ENCODE measurements around the gene HS3ST2.
"Not testable (repeated sequence)": the region's sequence is repeated elsewhere in the genome, so short reads cannot be mapped to it uniquely, and the experiment has no call there.

HS3ST2 gene

GRCh38 chr16:22879466-22879865, 65.5 kb downstream of the HS3ST2 start:
- no peak for DNase-seq

- DNase-seq, result no peak
Measured at GRCh38 chr16:22882981-22883380, 69.0 kb downstream of the HS3ST2 start.

DNA sequence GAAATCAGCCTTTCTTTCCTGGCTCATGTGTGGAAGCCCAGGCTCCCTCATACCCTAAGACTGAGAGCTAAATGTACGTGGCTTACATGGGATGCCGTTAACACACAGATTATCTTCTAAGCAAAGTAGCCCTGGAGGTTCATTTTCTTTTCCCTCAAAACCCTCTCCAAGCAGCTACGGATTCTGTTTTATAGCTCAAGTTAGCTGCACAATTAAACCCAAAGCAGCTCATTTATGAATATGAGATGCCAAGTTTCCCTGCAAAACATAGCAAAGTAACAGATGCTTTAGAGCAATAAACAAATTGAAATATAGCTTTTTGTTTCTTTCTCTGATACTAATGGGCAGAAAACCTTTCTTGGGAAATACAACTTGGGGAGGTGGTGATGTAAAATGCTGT, 72.0 kb downstream of the HS3ST2 start:
- DNase-seq, result no peak

DNA sequence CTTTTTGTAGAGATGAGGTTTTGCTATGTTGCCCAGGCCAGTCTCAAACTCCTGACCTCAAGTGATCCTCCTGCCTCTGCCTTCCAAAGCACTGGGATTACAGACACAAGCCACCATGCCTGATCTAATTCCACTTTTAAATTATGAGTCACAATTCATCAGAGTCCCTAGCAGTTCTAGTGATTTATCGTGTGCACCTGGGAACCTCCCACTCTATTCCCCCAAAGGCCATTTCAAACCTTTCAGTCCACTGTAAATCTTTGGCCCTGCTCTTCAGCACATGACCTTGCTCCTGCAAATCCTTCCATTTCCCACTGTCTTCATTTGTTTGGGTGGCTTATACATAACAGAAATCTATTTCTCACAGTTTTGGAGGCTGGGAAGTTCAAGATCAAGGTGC, 73.0 kb downstream of the HS3ST2 start:
- no peak for DNase-seq

DNA sequence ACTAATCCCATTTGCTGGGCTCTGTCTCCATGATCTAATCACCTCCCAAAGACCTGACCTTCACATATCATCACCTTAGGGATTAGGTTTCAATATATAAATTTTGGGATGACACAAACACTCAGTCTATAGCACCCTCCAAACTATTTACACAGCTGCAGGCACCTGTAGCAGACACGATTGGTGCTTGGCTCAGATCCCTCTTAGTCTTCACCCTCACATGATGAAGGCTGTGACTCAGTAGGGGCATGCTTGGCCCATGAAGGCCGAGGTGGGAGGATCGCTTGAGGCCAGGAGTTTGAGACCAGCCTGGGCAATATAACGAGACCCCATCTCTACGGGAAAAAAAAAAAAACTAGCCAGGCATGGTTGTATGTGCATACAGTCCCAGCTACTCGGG, 73.5 kb downstream of the HS3ST2 start:
- DNase-seq, result no peak

- DNase-seq, result no peak
Measured at GRCh38 chr16:22888791-22889190, 74.8 kb downstream of the HS3ST2 start.

DNA sequence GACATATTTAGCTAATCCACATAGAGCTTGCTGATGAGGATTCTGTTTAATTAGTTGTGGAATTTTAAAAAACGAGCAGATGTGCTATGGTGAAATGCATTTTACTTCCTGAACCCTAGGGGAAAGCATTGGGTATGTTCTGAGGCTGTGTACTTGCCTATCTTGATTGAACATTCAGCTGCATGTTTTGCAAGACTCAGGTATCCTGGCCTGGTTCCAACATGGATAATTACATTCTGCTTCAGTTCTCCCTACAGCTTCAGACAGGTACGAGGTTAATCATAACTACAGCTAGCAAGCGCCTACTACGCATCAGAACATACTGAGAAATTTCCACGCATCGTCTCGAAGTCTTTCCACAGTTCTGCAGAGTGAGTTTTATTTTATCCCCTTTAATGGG, 77.0 kb downstream of the HS3ST2 start:
- no peak for DNase-seq

DNA sequence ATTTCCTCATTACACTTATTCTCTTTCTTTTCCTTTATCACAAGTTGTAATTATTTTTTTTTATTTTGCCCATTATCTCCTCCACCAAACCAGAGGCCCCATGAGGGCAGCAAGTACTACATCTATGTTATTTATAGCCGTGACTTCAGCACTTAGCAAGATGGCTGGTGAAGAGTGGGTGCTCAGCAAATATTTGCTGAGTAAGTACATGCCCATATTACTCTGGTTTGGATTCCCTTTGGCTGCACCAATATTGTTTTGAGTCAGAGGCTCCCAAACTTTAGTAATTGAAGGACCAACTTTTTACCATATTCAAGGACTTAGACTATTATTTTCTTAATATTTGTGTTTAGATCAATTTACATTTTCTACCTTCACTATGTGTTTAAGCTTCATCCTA, 83.2 kb downstream of the HS3ST2 start:
- no peak for DNase-seq

DNA sequence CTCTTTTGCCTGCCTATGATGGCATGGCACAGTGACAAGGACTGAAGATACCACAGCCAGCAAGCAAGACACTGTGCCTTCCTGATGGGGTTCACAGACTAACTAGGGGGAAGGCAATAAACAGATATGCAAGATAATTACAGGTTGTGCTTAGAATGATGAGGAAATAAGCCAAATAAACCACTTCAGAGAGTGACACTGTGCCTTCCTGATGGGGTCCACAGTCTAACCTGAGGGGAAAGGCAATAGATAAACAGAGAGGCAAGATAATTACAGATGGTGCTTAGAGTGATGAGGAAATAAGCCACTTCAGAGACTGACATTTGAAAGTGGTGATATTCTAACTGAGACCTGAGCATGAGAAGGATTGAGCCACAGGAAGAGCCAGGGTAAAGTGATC, 84.2 kb downstream of the HS3ST2 start:
- DNase-seq, result no peak

DNA sequence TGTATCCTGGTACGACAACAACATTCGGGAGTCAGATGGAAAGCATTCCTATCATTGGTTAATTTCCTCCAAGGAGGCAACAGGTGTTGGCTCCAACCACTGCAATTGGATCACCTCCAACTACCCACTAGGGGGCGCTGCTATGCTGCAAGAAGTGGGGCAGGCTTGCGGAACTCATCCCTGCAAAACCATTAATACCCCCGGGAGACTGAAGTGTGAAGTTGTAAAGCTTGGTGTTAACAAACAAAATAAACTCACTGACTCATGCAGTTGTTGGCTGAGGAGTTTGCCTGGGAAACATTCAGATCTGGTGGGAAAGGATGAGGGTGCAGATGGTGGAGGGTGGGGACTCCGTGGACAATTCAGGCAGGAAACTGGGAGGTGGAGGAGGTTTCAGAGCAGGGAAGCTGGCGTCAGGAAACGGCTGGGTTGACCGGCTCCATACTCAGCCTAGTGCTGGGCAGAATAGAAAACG, 84.9 kb downstream of the HS3ST2 start:
- peak in 3 of 5 experiments; percentile 12 to 40 (median 14) for DNase-seq

DNA sequence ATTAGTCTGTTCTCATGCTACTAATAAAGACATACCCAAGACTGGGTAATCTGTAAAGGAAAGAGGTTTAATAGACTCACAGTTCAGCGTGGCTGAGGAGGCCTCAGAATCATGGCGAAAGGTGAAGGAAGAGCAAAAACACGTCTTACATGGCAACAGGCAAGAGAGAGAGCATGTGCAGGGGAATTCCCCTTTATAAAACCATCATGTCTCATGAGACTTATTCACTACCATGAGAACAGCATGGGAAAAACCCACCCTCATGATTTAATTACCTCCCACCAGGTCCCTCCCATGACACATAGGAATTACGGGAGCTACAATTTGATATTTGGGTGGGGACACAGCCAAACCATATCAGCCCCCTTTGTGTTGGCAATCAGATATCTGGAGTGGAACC, 85.6 kb downstream of the HS3ST2 start:
- not testable (repeated sequence) for DNase-seq

DNA sequence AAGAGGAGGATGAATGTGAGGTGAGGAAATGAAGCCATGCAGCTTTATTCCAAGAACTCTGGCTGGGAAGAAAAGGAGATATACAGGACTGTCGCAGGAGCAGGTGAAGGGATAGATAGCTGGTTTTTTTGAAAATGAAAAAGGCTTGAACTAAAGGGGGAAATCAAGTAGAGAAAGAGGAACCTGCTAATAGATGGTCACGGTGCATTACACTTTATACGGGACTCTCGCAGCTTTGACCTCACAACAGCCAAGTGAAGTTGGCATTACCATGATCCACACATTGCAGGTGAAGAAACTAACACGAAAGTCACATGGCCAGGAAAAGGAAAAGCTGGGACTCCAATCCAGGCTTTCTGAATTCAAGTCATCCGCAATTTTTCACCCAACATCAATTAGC, 86.9 kb downstream of the HS3ST2 start:
- DNase-seq, result no peak

- DNase-seq, result no peak
Measured at GRCh38 chr16:22901563-22901962, 87.6 kb downstream of the HS3ST2 start.

- DNase-seq, result no peak
Measured at GRCh38 chr16:22903716-22904115, 89.8 kb downstream of the HS3ST2 start.

- no peak for DNase-seq
Measured at GRCh38 chr16:22912654-22913053, 98.7 kb downstream of the HS3ST2 start.

DNA sequence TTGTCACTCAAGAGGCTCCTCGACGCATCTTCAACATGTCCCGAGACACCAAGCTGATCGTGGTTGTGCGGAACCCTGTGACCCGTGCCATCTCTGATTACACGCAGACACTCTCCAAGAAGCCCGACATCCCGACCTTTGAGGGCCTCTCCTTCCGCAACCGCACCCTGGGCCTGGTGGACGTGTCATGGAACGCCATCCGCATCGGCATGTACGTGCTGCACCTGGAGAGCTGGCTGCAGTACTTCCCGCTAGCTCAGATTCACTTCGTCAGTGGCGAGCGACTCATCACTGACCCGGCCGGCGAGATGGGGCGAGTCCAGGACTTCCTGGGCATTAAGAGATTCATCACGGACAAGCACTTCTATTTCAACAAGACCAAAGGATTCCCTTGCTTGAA, 101.0 kb downstream of the HS3ST2 start:
- no peak for DNase-seq

GRCh38 chr16:22923491-22923890, 109.5 kb downstream of the HS3ST2 start:
- no peak for DNase-seq

GRCh38 chr16:22924492-22924891, 110.5 kb downstream of the HS3ST2 start:
- no peak for DNase-seq

DNA sequence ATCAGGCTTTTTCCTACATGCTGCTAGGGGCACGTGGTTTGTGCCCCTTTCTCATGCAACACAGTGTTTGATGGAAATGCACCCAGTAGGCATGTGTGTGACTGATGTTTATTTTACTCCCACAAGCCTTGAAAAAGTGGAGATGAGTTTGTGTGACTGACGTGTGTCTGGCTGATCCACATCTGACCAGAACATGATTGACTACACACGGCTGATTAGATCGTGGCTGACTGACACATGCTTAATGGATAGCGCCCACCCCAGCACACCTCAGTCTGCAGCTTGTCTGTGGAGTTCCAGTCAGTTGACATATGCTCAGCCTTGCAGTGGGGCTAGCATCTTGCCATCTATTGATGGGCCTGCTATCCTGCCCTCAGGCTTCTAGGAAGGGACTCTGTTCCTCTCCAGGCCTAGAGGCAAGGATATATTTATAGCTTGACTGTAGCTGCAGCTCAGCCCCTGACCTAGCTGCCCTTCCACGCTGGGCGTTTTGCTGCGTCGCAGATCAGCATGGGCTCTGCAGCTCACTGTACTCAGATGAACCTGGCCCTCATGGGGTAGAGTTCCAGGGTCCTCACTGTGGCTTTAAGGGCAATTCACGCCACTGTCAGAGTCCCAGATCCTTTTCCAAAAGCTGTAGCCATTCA, 112.3 kb downstream of the HS3ST2 start:
- DNase-seq, result no peak

DNA sequence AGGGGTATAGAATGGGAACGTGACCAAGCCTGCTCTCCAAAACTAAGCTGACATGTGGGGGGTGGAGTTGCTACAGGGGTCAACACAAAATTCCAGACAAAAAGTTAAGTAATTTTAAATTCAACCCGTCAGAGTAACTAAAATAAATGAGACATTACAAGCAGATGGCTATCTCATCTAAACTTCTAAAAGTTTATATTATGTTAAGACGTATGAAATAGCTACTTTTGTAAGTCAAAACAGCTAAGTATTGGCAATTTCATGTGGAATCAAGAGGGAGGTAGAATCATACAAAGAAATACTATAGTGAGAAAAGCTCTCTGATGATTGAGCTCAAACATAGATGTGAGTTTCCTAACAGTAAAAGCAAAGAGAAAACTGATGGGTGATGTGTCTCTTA, 113.3 kb downstream of the HS3ST2 start:
- no peak for DNase-seq

DNA sequence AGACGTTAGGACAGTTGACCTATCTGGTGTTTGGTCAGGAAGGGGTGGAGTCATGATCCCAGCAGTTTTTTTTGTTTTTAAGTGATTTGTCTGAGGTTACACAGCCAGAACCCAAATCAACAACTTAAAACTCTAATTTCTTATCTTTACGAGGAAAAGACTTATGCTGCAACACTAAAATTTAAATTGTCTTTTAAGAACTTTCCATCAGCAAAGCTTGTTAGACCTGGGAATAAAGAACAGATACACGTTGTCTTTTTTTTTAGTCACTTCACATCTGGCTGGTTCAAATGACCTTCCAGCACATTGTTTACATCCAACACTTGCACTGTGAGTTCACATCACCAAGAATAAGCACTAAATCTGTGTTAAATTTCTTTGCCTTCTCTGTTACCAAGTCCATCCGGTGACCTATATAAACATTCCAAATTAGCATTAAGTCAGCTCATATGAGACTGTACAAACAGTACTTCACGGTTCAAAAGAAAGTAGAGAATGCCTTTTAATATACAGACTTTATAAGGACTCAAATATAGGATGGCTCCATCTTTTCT, 115.0 kb downstream of the HS3ST2 start:
- DNase-seq, result no peak

- DNase-seq, result no peak
Measured at GRCh38 chr16:22929461-22929860, 115.5 kb downstream of the HS3ST2 start.

GRCh38 chr16:22932032-22932771, 118.2 kb downstream of the HS3ST2 start:
- no peak for DNase-seq

DNA sequence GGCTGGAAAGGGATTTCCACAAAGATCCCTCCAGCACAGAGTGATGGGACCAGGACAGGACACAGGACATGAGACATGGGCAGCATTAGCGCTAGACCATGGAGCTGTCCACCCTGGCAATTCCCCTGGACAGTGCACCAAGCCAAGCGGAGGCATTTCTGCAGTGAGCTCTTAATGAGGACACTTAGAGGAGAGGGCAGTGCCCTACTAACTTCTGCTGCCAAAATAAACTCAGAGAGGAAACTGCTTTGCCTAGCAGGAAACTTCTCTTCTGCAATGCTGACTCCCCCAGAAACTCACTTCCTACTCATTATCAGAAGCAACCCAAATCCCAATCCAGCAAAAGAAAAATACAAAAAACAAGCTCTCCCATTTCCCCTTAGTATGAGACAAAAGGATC, 119.2 kb downstream of the HS3ST2 start:
- DNase-seq, result no peak

Data from T-helper 2 cell (primary cell).